Measurements from ENCODE around the gene GPR151.

The GPR151 gene

DNA sequence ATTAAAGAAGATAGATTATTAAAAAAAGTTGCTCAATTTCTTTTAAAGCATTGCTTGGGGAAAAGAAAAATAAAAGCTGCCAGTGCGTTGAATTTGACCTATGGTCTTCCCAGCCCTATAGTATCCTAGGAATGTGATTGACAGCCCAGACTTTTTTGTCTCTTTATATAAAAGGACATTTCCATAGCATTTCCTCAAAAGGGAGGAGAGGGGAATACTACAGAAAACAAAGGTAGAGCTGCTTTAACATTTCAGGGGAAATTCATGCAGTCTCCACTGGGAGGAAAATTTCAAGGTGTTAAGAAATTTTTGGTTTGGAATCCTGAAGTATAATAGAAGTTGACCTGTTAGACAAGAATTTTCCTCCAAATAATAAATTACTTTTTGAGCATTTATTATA lies 17.9 kb upstream of the GPR151 start:
- TF ChIP-seq, protein P1, sequence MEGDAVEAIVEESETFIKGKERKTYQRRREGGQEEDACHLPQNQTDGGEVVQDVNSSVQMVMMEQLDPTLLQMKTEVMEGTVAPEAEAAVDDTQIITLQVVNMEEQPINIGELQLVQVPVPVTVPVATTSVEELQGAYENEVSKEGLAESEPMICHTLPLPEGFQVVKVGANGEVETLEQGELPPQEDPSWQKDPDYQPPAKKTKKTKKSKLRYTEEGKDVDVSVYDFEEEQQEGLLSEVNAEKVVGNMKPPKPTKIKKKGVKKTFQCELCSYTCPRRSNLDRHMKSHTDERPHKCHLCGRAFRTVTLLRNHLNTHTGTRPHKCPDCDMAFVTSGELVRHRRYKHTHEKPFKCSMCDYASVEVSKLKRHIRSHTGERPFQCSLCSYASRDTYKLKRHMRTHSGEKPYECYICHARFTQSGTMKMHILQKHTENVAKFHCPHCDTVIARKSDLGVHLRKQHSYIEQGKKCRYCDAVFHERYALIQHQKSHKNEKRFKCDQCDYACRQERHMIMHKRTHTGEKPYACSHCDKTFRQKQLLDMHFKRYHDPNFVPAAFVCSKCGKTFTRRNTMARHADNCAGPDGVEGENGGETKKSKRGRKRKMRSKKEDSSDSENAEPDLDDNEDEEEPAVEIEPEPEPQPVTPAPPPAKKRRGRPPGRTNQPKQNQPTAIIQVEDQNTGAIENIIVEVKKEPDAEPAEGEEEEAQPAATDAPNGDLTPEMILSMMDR (IDR thresholded peaks at IDR 0.05; ENCODE audit: extremely low read depth, missing control alignments), result no peak
- no peak for DNase-seq (ENCODE audit: low spot score)

DNA sequence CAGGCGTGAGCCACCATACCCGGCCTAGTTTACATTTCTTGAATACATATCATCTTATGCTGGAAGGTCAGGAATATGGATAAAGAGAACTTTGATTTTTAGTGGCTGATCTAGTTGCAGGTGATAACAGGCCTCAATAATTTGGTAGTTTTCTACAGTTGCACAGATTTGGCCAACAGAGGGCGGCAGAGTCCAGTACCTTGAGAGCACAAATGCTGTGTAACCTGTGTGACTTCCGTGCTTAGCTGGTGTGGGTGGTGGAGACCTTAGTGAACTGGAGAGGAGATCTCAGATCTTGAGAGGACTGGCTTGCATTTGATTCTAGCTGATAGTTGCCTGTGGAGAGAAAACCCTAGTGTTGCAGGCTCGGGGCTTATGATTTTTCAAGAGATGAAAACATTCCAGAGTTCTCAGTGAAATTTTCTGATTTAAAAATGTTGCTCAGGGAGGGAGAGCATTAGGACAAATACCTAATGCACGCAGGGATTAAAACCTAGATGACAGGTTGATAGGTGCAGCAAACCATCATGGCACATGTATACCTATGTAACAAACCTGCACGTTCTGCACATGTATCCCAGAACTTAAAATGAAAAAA lies 17.4 kb upstream of the GPR151 start:
- peak; percentile 70 for DNase-seq (ENCODE audit: low spot score)
- TF ChIP-seq, protein P1 (IDR thresholded peaks at IDR 0.05; ENCODE audit: extremely low read depth, missing control alignments), result peak; percentile 69

DNA sequence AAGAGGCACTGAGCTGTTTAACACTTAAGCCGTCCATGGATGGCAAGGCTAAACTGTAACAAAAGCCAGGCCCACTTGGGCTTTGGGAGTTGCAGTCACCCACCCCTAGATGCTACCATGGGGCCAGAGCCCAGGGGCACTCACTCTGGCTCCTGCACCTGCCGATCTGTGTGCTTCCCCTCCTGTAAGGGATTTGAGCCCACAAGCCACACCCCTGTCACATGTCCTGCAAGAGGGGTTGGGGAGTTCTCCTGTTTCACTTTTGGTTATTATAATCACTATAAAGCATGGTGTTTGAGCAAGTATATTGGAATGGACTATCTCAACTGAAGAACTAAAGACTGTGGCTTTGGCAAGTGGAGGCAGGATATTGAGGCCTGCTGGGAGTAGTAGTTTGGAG lies 14.0 kb upstream of the GPR151 start:
- DNase-seq (ENCODE audit: low spot score), result peak; percentile 43
- TF ChIP-seq, protein P1 (IDR thresholded peaks at IDR 0.05; ENCODE audit: extremely low read depth, missing control alignments), result no peak

DNA sequence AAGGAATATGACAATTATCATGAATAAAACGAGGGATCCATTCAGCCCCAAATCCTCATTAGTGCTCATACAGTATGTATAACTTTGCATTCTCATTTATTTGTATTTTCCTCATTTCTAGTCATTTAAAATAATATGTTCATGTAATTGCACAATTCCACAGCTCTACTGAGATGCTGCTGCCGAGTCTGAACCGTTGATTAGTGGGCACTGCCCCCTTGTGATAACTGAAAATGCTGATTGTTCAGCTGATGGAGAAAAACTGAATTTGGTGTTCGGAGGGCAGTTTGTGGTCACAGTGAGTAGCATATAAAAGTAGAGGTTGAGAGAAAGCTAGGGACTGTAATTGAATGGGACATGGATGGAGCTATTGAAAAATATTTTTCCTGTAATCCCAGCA lies 12.2 kb upstream of the GPR151 start:
- TF ChIP-seq, protein P1 (IDR thresholded peaks at IDR 0.05; ENCODE audit: extremely low read depth, missing control alignments), result no peak
- no peak for DNase-seq (ENCODE audit: low spot score)

DNA sequence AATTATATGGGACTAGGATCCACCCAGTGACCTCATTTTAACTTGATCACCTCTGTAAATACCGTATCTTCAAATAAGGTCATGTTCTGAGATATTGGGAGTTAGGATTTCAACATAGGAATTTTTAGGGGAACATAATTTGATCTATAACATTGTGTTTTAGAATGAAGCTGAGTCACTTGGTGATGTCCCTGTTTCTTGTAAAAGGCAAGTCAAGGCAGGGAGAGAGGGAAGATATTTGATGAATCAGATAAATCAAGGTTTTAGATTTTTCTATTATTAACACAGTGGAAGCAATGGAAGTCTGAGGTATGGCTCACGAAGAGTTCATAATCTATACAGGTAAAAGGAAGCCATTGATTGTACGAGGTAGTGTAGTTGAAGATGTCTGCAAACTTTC lies 11.8 kb upstream of the GPR151 start:
- TF ChIP-seq, protein P1 (IDR thresholded peaks at IDR 0.05; ENCODE audit: extremely low read depth, missing control alignments), result no peak
- no peak for DNase-seq (ENCODE audit: low spot score)

DNA sequence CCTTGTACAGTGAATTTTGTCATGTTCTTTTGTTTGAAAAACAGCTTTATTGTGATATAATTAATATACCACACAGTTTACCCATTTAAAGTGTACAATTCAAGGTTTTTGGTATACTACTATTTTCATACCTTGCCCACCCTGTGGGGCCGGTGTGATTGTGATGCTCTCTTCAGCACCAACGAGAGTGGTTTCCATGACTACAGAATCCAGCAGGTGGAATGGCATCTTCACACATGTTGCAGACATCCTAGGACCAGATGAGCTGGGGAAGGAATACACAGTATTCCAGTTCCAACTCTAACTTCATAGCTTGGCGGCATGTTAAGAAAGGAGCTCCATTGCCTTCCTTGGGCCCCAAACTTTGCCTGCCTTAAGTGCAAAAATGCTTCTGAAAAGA lies 7.7 kb upstream of the GPR151 start:
- DNase-seq (ENCODE audit: low spot score), result no peak
- TF ChIP-seq, protein P1 (IDR thresholded peaks at IDR 0.05; ENCODE audit: extremely low read depth, missing control alignments), result no peak

DNA sequence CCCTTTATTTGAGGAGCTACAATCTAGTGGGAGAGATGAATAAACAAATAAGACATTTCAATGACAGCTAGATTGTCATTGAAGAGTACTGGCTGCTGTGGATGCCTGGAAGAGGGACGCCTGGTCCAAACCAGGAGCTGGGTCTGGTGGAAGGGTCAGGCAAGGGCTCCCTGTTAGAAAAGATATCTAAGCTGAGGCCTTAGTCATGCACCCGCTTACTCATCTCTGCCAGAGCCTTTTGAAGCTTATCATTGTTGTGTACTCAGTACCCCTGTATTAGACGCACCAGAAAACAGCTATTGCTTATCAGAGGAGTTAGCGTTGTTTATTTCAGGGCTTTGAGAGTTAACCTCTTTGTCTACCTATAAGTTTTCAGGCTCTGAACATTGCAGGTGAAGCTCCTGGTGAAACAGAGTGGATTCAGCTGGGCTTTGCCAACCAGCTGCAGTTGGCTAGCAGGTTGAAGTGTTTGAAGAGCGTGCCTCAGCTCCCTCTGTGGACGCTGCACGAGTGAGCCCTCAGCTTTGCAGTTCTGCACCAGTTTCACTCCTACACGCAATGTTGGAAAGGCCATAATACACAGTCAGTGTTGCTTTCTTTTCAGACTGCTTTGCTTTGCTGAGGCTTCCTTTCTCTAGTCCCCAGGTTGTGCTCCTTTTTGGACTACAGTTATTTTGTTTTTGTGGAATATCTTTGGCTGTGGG lies 5.6 kb upstream of the GPR151 start:
- DNase-seq (ENCODE audit: low spot score), result no peak
- TF ChIP-seq, protein P1 (IDR thresholded peaks at IDR 0.05; ENCODE audit: extremely low read depth, missing control alignments), result no peak
